ENCODE data around the gene TUFM. TPM values are rescaled to one million over a fixed set of nuclear protein-coding genes. Genes with fewer than 3 reads are reported as not detected.
"Not testable (repeated sequence)": the region's sequence is repeated elsewhere in the genome, so short reads cannot be mapped to it uniquely, and the experiment has no call there.

The TUFM gene
- total RNA-seq, 1 donor from 2014 or later = 143 TPM

GRCh38 chr16:28886945-28887344 lies 40.8 kb upstream of the TUFM start:
- Mint-ChIP-seq H3K27ac (ENCODE audit: unreplicated experiment) (no peak overlapping the region), H3K4me3 (ENCODE audit: unreplicated experiment) (no peak overlapping the region), H3K9me3 (ENCODE audit: unreplicated experiment) (peaks cover 2% of the 10 kb centered on the region), H3K4me1 (ENCODE audit: low read depth, unreplicated experiment) (peaks cover 2% of the 10 kb centered on the region), H3K36me3 (ENCODE audit: unreplicated experiment) (no peaks in the 10 kb centered on the region), H3K27me3 (ENCODE audit: unreplicated experiment) (peaks cover 2% of the 10 kb centered on the region)
- DNase-seq = no peak
- TF ChIP-seq, protein P1, sequence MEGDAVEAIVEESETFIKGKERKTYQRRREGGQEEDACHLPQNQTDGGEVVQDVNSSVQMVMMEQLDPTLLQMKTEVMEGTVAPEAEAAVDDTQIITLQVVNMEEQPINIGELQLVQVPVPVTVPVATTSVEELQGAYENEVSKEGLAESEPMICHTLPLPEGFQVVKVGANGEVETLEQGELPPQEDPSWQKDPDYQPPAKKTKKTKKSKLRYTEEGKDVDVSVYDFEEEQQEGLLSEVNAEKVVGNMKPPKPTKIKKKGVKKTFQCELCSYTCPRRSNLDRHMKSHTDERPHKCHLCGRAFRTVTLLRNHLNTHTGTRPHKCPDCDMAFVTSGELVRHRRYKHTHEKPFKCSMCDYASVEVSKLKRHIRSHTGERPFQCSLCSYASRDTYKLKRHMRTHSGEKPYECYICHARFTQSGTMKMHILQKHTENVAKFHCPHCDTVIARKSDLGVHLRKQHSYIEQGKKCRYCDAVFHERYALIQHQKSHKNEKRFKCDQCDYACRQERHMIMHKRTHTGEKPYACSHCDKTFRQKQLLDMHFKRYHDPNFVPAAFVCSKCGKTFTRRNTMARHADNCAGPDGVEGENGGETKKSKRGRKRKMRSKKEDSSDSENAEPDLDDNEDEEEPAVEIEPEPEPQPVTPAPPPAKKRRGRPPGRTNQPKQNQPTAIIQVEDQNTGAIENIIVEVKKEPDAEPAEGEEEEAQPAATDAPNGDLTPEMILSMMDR (IDR thresholded peaks at IDR 0.05; ENCODE audit: partially characterized antibody, unreplicated experiment) = no peak

DNA sequence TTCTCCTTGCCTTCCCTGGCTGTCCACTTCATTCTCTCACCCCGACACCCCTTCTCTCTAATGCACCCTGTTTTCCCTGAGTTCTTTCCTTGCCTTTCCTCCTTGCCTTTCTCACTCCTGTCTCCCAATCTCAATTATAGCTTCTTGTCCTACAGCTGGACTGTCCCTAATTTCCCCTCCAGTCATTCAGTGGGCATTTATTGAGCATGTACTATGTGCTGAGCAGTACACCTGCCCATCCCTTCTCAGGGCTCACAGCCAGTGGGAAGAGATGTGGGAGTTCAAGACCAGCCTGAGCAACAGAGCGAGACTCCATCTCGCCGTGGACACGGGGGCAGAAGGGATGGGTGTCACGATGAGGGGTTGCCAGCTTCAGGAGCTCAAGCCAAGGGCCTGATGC lies 37.9 kb upstream of the TUFM start:
- H3K9me3 Mint-ChIP-seq (ENCODE audit: unreplicated experiment) = peaks cover 7% of the 10 kb centered on the region
- H3K4me1 Mint-ChIP-seq (ENCODE audit: low read depth, unreplicated experiment) = peaks cover 9% of the 10 kb centered on the region
- TF ChIP-seq, protein P1 (IDR thresholded peaks at IDR 0.05; ENCODE audit: partially characterized antibody, unreplicated experiment) = no peak
- no peak overlapping the region for H3K27ac Mint-ChIP-seq (ENCODE audit: unreplicated experiment)
- H3K27me3 Mint-ChIP-seq (ENCODE audit: unreplicated experiment) = peaks cover 8% of the 10 kb centered on the region
- H3K36me3 Mint-ChIP-seq (ENCODE audit: unreplicated experiment) = no peaks in the 10 kb centered on the region
- DNase-seq = no peak
- no peak overlapping the region for H3K4me3 Mint-ChIP-seq (ENCODE audit: unreplicated experiment)

DNA sequence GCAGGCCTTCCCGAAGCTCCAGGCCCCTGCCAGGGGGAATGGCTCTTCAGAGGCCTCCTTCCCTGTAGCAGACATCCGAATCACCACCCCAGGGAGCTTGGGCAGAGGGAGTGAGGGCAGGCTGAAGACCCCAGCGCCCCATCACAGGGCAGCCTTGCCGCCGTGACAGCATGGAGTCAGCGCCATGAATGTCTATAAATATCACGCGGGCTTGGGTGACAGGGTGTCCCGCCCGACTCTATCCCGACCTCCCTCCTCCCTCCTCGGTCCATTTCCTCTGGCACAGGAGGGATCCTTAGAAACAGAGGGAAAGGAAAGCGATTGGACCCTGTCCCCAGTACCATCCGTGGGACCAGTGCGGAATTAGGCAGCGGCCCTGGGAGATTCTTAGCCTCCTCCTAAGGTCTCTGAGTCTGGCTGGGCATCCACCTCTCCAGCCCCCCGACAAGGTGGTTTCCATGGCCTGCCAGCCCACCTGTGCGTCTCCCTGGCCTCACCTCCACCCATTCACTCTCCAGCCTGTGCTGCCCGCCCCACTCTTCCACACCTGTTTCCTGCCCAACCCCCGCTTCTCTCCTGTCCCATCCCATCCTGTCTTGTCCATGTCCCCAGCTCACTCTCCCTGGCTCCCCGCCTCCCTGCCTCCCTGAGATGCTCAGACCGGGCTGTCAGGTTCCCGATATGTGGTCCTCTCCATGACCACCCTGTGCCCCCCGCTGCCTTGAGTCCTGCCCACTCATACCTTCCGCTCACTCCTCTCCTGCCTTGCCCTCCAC lies 37.3 kb upstream of the TUFM start:
- no peak overlapping the region for H3K27ac Mint-ChIP-seq (ENCODE audit: unreplicated experiment)
- no peak for DNase-seq
- TF ChIP-seq, protein P1 (IDR thresholded peaks at IDR 0.05; ENCODE audit: partially characterized antibody, unreplicated experiment) = no peak
- H3K4me1 Mint-ChIP-seq (ENCODE audit: low read depth, unreplicated experiment) = peaks cover 9% of the 10 kb centered on the region
- no peaks in the 10 kb centered on the region for H3K36me3 Mint-ChIP-seq (ENCODE audit: unreplicated experiment)
- peaks cover 10% of the 10 kb centered on the region for H3K27me3 Mint-ChIP-seq (ENCODE audit: unreplicated experiment)
- no peak overlapping the region for H3K4me3 Mint-ChIP-seq (ENCODE audit: unreplicated experiment)
- H3K9me3 Mint-ChIP-seq (ENCODE audit: unreplicated experiment) = peaks cover 7% of the 10 kb centered on the region

GRCh38 chr16:28882551-28883160 lies 36.5 kb upstream of the TUFM start:
- H3K4me3 Mint-ChIP-seq (ENCODE audit: unreplicated experiment) = no peak overlapping the region

DNA sequence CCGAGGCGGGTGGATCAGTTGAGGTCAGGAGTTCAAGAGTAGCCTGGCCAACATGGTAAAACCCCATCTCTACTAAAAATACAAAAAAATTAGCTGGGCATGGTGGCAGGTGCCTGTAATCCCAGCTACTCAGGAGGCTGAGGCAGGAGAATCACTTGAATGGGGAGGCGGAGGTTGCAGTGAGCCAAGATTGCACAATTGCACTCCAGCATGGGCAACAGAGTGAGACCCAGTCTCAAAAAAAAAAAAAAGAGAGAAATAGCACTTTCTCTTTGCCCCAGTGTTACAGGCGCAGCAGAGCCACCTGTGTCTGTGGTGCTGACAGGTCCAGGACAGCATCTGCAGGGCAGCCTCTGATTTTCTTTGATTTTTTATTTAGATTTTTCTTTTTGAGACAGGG lies 35.4 kb upstream of the TUFM start:
- H3K27me3 Mint-ChIP-seq (ENCODE audit: unreplicated experiment) = peaks cover 14% of the 10 kb centered on the region
- not testable (repeated sequence) for H3K4me3 Mint-ChIP-seq (ENCODE audit: unreplicated experiment); H3K27ac Mint-ChIP-seq (ENCODE audit: unreplicated experiment); DNase-seq; H3K36me3 Mint-ChIP-seq (ENCODE audit: unreplicated experiment); H3K9me3 Mint-ChIP-seq (ENCODE audit: unreplicated experiment)
- peaks cover 11% of the 10 kb centered on the region for H3K4me1 Mint-ChIP-seq (ENCODE audit: low read depth, unreplicated experiment)

More at GRCh38 chr16:28882551-28883160, 36.5 kb upstream of the TUFM start:
- TF ChIP-seq, protein P1 (IDR thresholded peaks at IDR 0.05; ENCODE audit: partially characterized antibody, unreplicated experiment) = no peak
- H3K4me1 Mint-ChIP-seq (ENCODE audit: low read depth, unreplicated experiment) = peaks cover 9% of the 10 kb centered on the region
- peaks cover 7% of the 10 kb centered on the region for H3K9me3 Mint-ChIP-seq (ENCODE audit: unreplicated experiment)
- H3K27ac Mint-ChIP-seq (ENCODE audit: unreplicated experiment) = no peak overlapping the region
- H3K27me3 Mint-ChIP-seq (ENCODE audit: unreplicated experiment) = peaks cover 10% of the 10 kb centered on the region
- no peaks in the 10 kb centered on the region for H3K36me3 Mint-ChIP-seq (ENCODE audit: unreplicated experiment)
- no peak for DNase-seq
